Ovary (tissue), 10 donors: ENCODE measurements around the gene LOXL1. TPM values are rescaled to one million over a fixed set of nuclear protein-coding genes. Genes with fewer than 3 reads are reported as not detected.

ENCODE experiments used
- DNase-seq, 5 donors: peaks; one replicate each; pipeline ENCODE4 v3.0.0-alpha.2; 2019 to 2020
- H3K27ac ChIP-seq, 2 donors: fragments of 200-600 bp; one replicate each; pipeline versions ENCODE4 v1.5.1 to v1.8.0; 2019 to 2022
- H3K27me3 ChIP-seq: fragments of 200-600 bp; one replicate; pipeline ENCODE4 v1.8.0; 2022
- H3K36me3 ChIP-seq: fragments of 200-600 bp; sonication (generic); one replicate; pipeline ENCODE4 v1.5.1; 2019
- H3K4me1 ChIP-seq: one replicate; pipeline ENCODE4 v1.8.1; 2013; ENCODE audit warnings: mild to moderate bottlenecking, moderate library complexity; ENCODE audit not compliant: insufficient read depth
- H3K4me3 ChIP-seq: fragments of 200-600 bp; sonication (generic); one replicate; pipeline ENCODE4 v1.5.1; 2017
- H3K9me3 ChIP-seq, 2 donors: fragments of 200-600 bp in 1 of 2; sonication (generic) in 1 of 2; one replicate each; pipeline versions ENCODE4 v1.5.1 to v1.8.1; 2013 to 2019; ENCODE audit warnings: mild to moderate bottlenecking in 1 of 2, moderate library complexity in 1 of 2
- EP300 ChIP-seq: sonication (generic); formaldehyde crosslinking; IDR thresholded peaks from one replicate; pipeline ENCODE4 v1.6.1; 2017; ENCODE audit warnings: antibody characterized with exemption
- POLR2A ChIP-seq: fragments of 450-650 bp; IDR thresholded peaks from one replicate; pipeline ENCODE4 v1.6.1; 2017; ENCODE audit warnings: antibody characterized with exemption, mild to moderate bottlenecking, moderate library complexity
- WGBS, 3 donors: extraction: QIAGEN DNeasy Blood & Tissue Kit in 1 of 3; methylation state at CpG; one replicate each; pipeline versions ENCODE4 v1.1.5 to v1.1.7; 2013 to 2017; 5-methylcytosine and 5-hydroxymethylcytosine counted together
- intact Hi-C, 4 donors: fragments of 100-400 bp; cut with DNase I; formaldehyde crosslinking; loops; one replicate each; pipeline versions ENCODE4 v1.11.0 to v1.15.1; 2022 to 2023
- long read RNA-seq, 3 donors: library from polyadenylated mRNA in 2 of 3; unstranded in 2 of 3; transcript quantifications; one replicate each; pipeline ENCODE4 v2.0.0 and lab custom pipeline, GENCODE V29; 2021 to 2026
- polyA plus RNA-seq, 2 donors: library from polyadenylated mRNA; stranded (reverse); fragments of 200-250 nt in 1 of 2; fragments of 350-450 nt in 1 of 2; fragmentation: Illumina TruSeq in 1 of 2; extraction: RNeasy Lipid Tissue Mini Kit (QIAGEN cat#74804) in 1 of 2; gene quantifications; one replicate each; pipeline ENCODE4 v1.2.3, GENCODE V29; 2013 to 2014
- total RNA-seq, 7 donors: library from RNA; depleted of rRNA in 2 of 7; stranded (reverse); fragments of >200 nt in 2 of 7; fragmentation: NEBNext Ultra II Directional in 3 of 7; extraction: Animal tissue kit (Norgen Biotek cat#: 25700) in 3 of 7; gene quantifications; one replicate each; pipeline versions ENCODE4 v1.1.0 to v1.2.4, GENCODE V29; 2016 to 2023
- TF ChIP-seq, protein P1 (sequence below), 3 donors: fragments of 450-650 bp in 2 of 3; fragments of 200-600 bp in 1 of 3; IDR thresholded peaks; one replicate each; pipeline versions ENCODE4 v1.5.1 to v1.8.0; 2016 to 2022; ENCODE audit warnings: antibody characterized with exemption in 3 of 3, mild to moderate bottlenecking in 1 of 3
- donor health status: DM: no; HTN: no; CAD: no; lungs with moderate emphysema.
- donor health status: DM: no; HTN: no; CAD: no.
- donor health status: Bipolar disorder and iron deficiency.
- donor health status: DM: yes; HTN: yes; CAD: no.
- donor health status: DM: no; HTN: no; CAD: no.
- donor health status: DM: yes; HTN: yes; CAD: no.

LOXL1 gene, protein sequence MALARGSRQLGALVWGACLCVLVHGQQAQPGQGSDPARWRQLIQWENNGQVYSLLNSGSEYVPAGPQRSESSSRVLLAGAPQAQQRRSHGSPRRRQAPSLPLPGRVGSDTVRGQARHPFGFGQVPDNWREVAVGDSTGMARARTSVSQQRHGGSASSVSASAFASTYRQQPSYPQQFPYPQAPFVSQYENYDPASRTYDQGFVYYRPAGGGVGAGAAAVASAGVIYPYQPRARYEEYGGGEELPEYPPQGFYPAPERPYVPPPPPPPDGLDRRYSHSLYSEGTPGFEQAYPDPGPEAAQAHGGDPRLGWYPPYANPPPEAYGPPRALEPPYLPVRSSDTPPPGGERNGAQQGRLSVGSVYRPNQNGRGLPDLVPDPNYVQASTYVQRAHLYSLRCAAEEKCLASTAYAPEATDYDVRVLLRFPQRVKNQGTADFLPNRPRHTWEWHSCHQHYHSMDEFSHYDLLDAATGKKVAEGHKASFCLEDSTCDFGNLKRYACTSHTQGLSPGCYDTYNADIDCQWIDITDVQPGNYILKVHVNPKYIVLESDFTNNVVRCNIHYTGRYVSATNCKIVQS
- total RNA-seq, result 10 to 100 TPM; 10.1 to 33.8 (median 19.9) TPM
- polyA plus RNA-seq, result 10 to 100 TPM; 16.1 to 17.0 TPM
- long read RNA-seq, donor 1, transcript LOXL1-201 (7 exons, 2,351 nt), result major isoform, 5 of 9 reads
- long read RNA-seq, donor 1, partial matches to known transcripts, result 3 of 9 reads
- long read RNA-seq, donor 1, other reads (novel, unspliced or antisense), result 1 of 9 reads
- long read RNA-seq, donor 2, transcript LOXL1-201 (7 exons, 2,351 nt), result major isoform, 8 of 8 reads
- long read RNA-seq, donor 2, partial matches to known transcripts, result 0 of 8 reads
- long read RNA-seq, donor 2, other reads (novel, unspliced or antisense), result 0 of 8 reads
- long read RNA-seq, donor 3, transcript LOXL1-201 (7 exons, 2,351 nt), result major isoform, 51 of 54 reads
- long read RNA-seq, donor 3, partial matches to known transcripts, result 0 of 54 reads
- long read RNA-seq, donor 3, other reads (novel, unspliced or antisense), result 3 of 54 reads

DNA sequence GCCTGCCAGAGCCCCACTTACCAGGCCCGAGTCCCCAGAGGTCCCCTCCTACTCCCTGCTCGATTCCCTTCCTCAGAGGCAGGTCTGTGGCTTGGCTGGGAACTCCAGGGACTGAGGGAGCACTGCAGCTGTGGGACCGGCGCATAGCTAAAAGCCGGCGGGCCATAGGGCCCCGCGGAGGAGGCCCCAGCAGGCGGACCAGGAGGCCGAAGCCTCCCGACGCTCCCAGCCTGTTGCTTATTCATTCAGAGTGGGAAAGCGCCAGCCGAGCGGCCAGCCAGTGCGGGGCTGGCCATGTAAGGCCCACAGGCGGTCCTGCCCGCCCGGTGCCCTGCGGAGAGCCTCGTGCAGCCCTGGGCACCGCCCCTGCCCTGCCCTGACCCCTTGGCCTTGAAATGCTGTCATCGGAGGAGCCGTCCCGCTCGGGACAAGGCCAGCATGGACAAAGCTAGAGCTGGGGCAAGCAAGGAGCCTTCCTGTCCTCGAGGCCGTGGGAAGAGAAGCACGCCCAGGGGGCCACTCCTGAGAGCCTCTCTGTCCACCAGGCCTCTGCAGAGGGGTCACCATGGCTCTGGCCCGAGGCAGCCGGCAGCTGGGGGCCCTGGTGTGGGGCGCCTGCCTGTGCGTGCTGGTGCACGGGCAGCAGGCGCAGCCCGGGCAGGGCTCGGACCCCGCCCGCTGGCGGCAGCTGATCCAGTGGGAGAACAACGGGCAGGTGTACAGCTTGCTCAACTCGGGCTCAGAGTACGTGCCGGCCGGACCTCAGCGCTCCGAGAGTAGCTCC is at the start of gene LOXL1:
TSS of gene LOXL1 (plus strand) at position 244 of the 784 bp plus-strand sequence. CDS start at position 566, 322 bp downstream.
- Histone ChIP-seq H3K27me3 (no peaks in the 10 kb centered on the region), H3K36me3 (no peaks in the 10 kb centered on the region), H3K9me3 (no peaks in the 10 kb centered on the region), H3K27ac (peak within 1 kb of the TSS; percentile 80 to 87), H3K4me1 (peaks cover 34% of the 10 kb centered on the region), H3K4me3 (peak within 1 kb of the TSS; percentile 72)
- peak; percentile 69 for TF ChIP-seq POLR2A
- TF ChIP-seq, protein P1, sequence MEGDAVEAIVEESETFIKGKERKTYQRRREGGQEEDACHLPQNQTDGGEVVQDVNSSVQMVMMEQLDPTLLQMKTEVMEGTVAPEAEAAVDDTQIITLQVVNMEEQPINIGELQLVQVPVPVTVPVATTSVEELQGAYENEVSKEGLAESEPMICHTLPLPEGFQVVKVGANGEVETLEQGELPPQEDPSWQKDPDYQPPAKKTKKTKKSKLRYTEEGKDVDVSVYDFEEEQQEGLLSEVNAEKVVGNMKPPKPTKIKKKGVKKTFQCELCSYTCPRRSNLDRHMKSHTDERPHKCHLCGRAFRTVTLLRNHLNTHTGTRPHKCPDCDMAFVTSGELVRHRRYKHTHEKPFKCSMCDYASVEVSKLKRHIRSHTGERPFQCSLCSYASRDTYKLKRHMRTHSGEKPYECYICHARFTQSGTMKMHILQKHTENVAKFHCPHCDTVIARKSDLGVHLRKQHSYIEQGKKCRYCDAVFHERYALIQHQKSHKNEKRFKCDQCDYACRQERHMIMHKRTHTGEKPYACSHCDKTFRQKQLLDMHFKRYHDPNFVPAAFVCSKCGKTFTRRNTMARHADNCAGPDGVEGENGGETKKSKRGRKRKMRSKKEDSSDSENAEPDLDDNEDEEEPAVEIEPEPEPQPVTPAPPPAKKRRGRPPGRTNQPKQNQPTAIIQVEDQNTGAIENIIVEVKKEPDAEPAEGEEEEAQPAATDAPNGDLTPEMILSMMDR (IDR thresholded peaks at IDR 0.05), result no peak
- WGBS, 3 donors, result 5 to 9% (median 9%) methylated on average over 26 to 47 of the region's 47 CpGs
- peak; percentile 74 to 82 (median 75) for DNase-seq
- intact Hi-C loops, result no loop called here

DNA sequence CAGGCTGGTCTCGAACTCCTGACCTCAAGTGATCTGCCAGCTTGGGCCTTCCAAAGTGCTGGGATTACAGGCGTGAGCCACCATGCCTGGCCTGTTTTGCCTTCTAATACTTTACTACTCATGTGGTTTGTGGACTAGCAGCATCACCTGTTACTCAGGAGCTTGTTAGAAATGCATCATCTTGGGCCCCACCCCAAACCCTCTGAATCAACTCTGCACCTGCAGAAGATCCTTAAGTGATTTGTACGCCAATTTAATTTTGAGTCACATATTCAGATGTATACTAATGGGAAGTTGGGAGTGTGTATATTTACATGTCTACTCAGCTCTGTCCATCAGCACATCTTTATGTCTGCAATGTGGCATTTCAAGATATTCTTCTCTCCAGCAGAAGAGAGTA is 46.8 kb upstream of the LOXL1 start:
- no peak overlapping the region for H3K27ac ChIP-seq
- H3K36me3 ChIP-seq, result no peaks in the 10 kb centered on the region
- H3K9me3 ChIP-seq, result no peaks in the 10 kb centered on the region
- H3K4me1 ChIP-seq, result no peaks in the 10 kb centered on the region
- H3K27me3 ChIP-seq, result no peaks in the 10 kb centered on the region
- intact Hi-C loops, result no loop called here
- WGBS, 3 donors, result 66 to 92% (median 71%) methylated on average over 3 of the region's 3 CpGs
- TF ChIP-seq EP300 (no peak), POLR2A (no peak)
- TF ChIP-seq, protein P1 (IDR thresholded peaks at IDR 0.05), result no peak
- DNase-seq, result no peak
- H3K4me3 ChIP-seq, result no peak overlapping the region

DNA sequence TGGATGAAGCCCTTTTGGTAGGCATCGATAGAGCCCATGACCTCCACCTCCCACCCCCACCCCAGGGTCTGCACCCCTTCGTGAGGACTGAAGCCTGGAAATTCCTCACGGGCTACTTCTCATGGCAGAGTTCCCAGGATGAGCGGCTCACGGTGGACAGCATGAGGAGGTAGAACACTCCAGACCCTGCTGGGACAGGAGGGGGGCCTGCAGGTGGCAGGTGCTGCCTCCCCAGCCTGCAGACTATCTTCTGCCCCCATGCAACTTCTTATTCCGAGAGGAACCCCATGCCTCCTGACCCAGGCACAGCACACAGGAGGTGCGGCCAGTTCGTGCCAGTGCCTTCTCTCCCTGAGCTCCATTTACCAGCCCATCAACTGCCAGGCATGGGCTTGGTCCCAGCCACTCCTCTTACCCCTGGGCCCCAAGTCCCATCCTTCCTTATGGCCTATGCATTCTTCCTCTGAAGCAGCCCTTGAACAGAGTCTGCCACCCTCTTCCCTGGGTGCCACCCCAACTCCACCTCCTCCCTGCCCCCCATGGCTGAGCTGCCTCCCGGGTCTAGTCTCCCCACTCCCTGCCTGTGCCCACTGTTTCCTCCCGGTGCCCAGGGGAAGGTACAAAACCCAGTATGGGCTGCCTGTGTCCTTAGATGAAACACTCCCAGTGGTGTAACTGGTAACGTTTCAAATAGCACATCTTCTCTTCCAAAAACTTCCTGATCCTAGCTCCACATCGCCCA is 44.5 kb upstream of the LOXL1 start:
- no peak for DNase-seq
- 67 to 71% (median 70%) methylated on average over 12 of the region's 12 CpGs for WGBS, 3 donors
- intact Hi-C loops, result no loop called here

More for the DNA sequence above, 44.5 kb upstream of the LOXL1 start:
- H3K4me3 ChIP-seq, result no peak overlapping the region
- H3K27me3 ChIP-seq, result no peaks in the 10 kb centered on the region
- H3K4me1 ChIP-seq, result no peaks in the 10 kb centered on the region
- H3K9me3 ChIP-seq, result no peaks in the 10 kb centered on the region
- no peak overlapping the region for H3K27ac ChIP-seq
- TF ChIP-seq POLR2A (no peak), EP300 (no peak)
- TF ChIP-seq, protein P1 (IDR thresholded peaks at IDR 0.05), result no peak
- H3K36me3 ChIP-seq, result no peaks in the 10 kb centered on the region
